H1 (cell line): ENCODE data around the gene PTPMT1. TPM values are rescaled to one million over a fixed set of nuclear protein-coding genes. Genes with fewer than 3 reads are reported as not detected.
A peak's percentile ranks its signal among the peaks of the same experiment; 100 is the strongest.

Experiments
- CTCF ChIA-PET: fragments of 300-600 bp; sonication (Branson Sonifier 250); formaldehyde crosslinking; loops from one replicate; lab custom pipeline; 2021; ENCODE audit not compliant: partially characterized antibody; lab: Charles Lee
- POLR2A ChIA-PET: fragments of 300-600 bp; sonication (Branson Sonifier 250); formaldehyde crosslinking; loops from one replicate; lab custom pipeline; 2021; ENCODE audit warnings: inconsistent platforms; ENCODE audit not compliant: partially characterized antibody; lab: Charles Lee
- DNase-seq, 2 experiments: peaks; one replicate each; pipeline versions ENCODE4 v3.0.0 to v3.0.0-alpha.2; 2010 to 2022; ENCODE audit warnings: low spot score in 2 of 2, low read depth in 1 of 2, mixed read lengths in 1 of 2
- FAIRE-seq: peaks from 2 replicates; lab custom pipeline; 2011; peaks lifted over from hg19 to GRCh38; lab: Jason Lieb, UNC
- H2AFZ ChIP-seq: 2 replicates; pipeline ENCODE4 v1.8.1; 2012; ENCODE audit warnings: low read length, inconsistent platforms
- H2AK5ac ChIP-seq: 2 replicates; pipeline ENCODE4 v1.6.1; 2013; ENCODE audit warnings: low read depth, low read length
- H2BK120ac ChIP-seq: replicated peaks from 2 replicates; pipeline ENCODE3; 2013; ENCODE audit warnings: low read depth, low read length, inconsistent platforms
- H2BK12ac ChIP-seq: 2 replicates; pipeline ENCODE4 v1.6.1; 2013; ENCODE audit warnings: low read depth, low read length
- H2BK15ac ChIP-seq: 2 replicates; pipeline ENCODE4 v1.6.1; 2013; ENCODE audit warnings: low read length
- H2BK20ac ChIP-seq: 2 replicates; pipeline ENCODE4 v1.6.1; 2013; ENCODE audit warnings: low read length
- H2BK5ac ChIP-seq: 2 replicates; pipeline ENCODE4 v1.6.1; 2013; ENCODE audit warnings: low read depth, low read length
- H3K14ac ChIP-seq: 2 replicates; pipeline ENCODE4 v1.6.1; 2013; ENCODE audit warnings: inconsistent platforms; ENCODE audit not compliant: insufficient read length
- H3K18ac ChIP-seq: 2 replicates; pipeline ENCODE4 v1.6.1; 2013; ENCODE audit warnings: low read length; ENCODE audit errors: extremely low read depth
- H3K23ac ChIP-seq: 2 replicates; pipeline ENCODE4 v1.6.1; 2013; ENCODE audit warnings: inconsistent platforms; ENCODE audit not compliant: insufficient read length
- H3K23me2 ChIP-seq: 2 replicates; pipeline ENCODE4 v1.6.1; 2013; ENCODE audit warnings: low read depth, low read length
- H3K27ac ChIP-seq: 2 replicates; pipeline ENCODE4 v1.6.1; 2011; ENCODE audit warnings: low read depth, low read length, inconsistent platforms
- H3K27me3 ChIP-seq, 4 experiments: replicated peaks in 1 of 4; 1 replicate in 1 of 4; 2 replicates in 3 of 4; pipeline versions ENCODE4 v1.6.1 to v1.8.1; 2011 to 2013; ENCODE audit warnings: low read length in 3 of 4, mild to moderate bottlenecking in 3 of 4, inconsistent platforms in 2 of 4, mixed read lengths in 2 of 4, moderate library complexity in 1 of 4; ENCODE audit not compliant: control insufficient read depth in 3 of 4, insufficient read depth in 3 of 4; ENCODE audit errors: extremely low read depth in 1 of 4
- H3K36me3 ChIP-seq, 4 experiments: 2 replicates each; pipeline versions ENCODE4 v1.6.1 to v1.8.1; 2011 to 2013; ENCODE audit warnings: mild to moderate bottlenecking in 4 of 4, low read length in 3 of 4, moderate library complexity in 2 of 4, control low read depth in 1 of 4, inconsistent platforms in 1 of 4; ENCODE audit not compliant: insufficient read depth in 4 of 4, control insufficient read depth in 2 of 4
- H3K4ac ChIP-seq: replicated peaks from 2 replicates; pipeline ENCODE3; 2013; ENCODE audit warnings: low read length, low read depth, mixed read lengths, inconsistent platforms; ENCODE audit not compliant: insufficient read length
- H3K4me1 ChIP-seq, 4 experiments: replicated peaks in 1 of 4; 1 replicate in 1 of 4; 2 replicates in 3 of 4; pipeline versions ENCODE4 v1.6.1 to v1.8.1; 2011 to 2013; ENCODE audit warnings: low read length in 3 of 4, inconsistent platforms in 2 of 4, mixed read lengths in 1 of 4; ENCODE audit not compliant: insufficient read depth in 4 of 4, control insufficient read depth in 3 of 4
- H3K4me2 ChIP-seq, 2 experiments: 2 replicates each; pipeline versions ENCODE4 v1.6.1 to v1.8.1; 2011 to 2013; ENCODE audit warnings: low read depth in 2 of 2, low read length in 2 of 2, control low read depth in 1 of 2, inconsistent platforms in 1 of 2, mild to moderate bottlenecking in 1 of 2; ENCODE audit not compliant: insufficient read depth in 1 of 2
- H3K4me3 ChIP-seq, 4 experiments: fragments of 200-600, 300-600 bp in 1 of 4; sonication (generic), shearing (Covaris generic), sonication (Bioruptor Twin) in 1 of 4; 2 replicates each; pipeline versions ENCODE4 v1.5.1 to v1.8.1; 2011 to 2016; ENCODE audit warnings: low read length in 4 of 4, low read depth in 3 of 4, control low read depth in 2 of 4, inconsistent platforms in 2 of 4, mild to moderate bottlenecking in 2 of 4, mixed read lengths in 1 of 4, moderate library complexity in 1 of 4; ENCODE audit not compliant: insufficient read depth in 2 of 4; ENCODE audit errors: extremely low read depth in 1 of 4
- H3K56ac ChIP-seq: replicated peaks from 2 replicates; pipeline ENCODE3; 2013; ENCODE audit warnings: low read depth, mild to moderate bottlenecking, mixed read lengths, low read length, inconsistent platforms; ENCODE audit not compliant: insufficient read length
- H3K79me1 ChIP-seq: 2 replicates; pipeline ENCODE4 v1.6.1; 2013; ENCODE audit warnings: low read depth, low read length, control low read depth
- H3K79me2 ChIP-seq, 2 experiments: 2 replicates each; pipeline versions ENCODE4 v1.6.1 to v1.8.1; 2012 to 2013; ENCODE audit warnings: low read length in 2 of 2, mild to moderate bottlenecking in 2 of 2, inconsistent platforms in 1 of 2; ENCODE audit not compliant: insufficient read depth in 2 of 2, control insufficient read depth in 1 of 2
- H3K9ac ChIP-seq, 4 experiments: replicated peaks in 1 of 4; 1 replicate in 1 of 4; 2 replicates in 3 of 4; pipeline versions ENCODE4 v1.6.1 to v1.8.1; 2011 to 2013; ENCODE audit warnings: low read depth in 3 of 4, low read length in 3 of 4, control low read depth in 2 of 4, mild to moderate bottlenecking in 2 of 4, moderate library complexity in 2 of 4, inconsistent platforms in 1 of 4; ENCODE audit errors: extremely low read depth in 1 of 4
- H3K9me3 ChIP-seq, 2 experiments: 2 replicates each; pipeline versions ENCODE4 v1.6.1 to v1.8.1; 2012 to 2013; ENCODE audit warnings: mild to moderate bottlenecking in 2 of 2, moderate library complexity in 2 of 2, control low read depth in 1 of 2, inconsistent platforms in 1 of 2, low read depth in 1 of 2, low read length in 1 of 2, mixed read lengths in 1 of 2; ENCODE audit not compliant: insufficient read depth in 2 of 2
- H4K20me1 ChIP-seq, 2 experiments: replicated peaks in 1 of 2; 2 replicates each; pipeline versions ENCODE3 to v1.8.1; 2011 to 2013; ENCODE audit warnings: inconsistent platforms in 2 of 2, low read length in 2 of 2, mild to moderate bottlenecking in 1 of 2; ENCODE audit not compliant: insufficient read depth in 2 of 2, control insufficient read depth in 1 of 2
- H4K5ac ChIP-seq: 2 replicates; pipeline ENCODE4 v1.6.1; 2013; ENCODE audit warnings: low read length, low read depth, mixed read lengths, inconsistent platforms; ENCODE audit not compliant: insufficient read length
- H4K8ac ChIP-seq: 2 replicates; pipeline ENCODE4 v1.8.0; 2013; ENCODE audit warnings: mild to moderate bottlenecking, moderate library complexity, low read length, inconsistent platforms; ENCODE audit not compliant: insufficient read depth; ENCODE audit errors: extremely low read depth
- H4K91ac ChIP-seq: replicated peaks from 2 replicates; pipeline ENCODE3; 2013; ENCODE audit warnings: low read length, mixed read lengths, inconsistent platforms; ENCODE audit not compliant: insufficient read length
- BRCA1 ChIP-seq: IDR thresholded peaks from 2 replicates; pipeline ENCODE4 v1.6.1; 2012; ENCODE audit warnings: low read depth, low read length, improper control_type of control experiment
- KDM4A ChIP-seq: IDR thresholded peaks from one replicate; pipeline ENCODE4 v1.7.1; 2012; ENCODE audit warnings: low read depth, mild to moderate bottlenecking, moderate library complexity, low read length, inconsistent platforms; ENCODE audit not compliant: severe bottlenecking
- RNF2 ChIP-seq: fragments of 200-900, 300-1000 bp; sonication (generic); IDR thresholded peaks from 2 replicates; pipeline ENCODE4 v1.7.1; 2016; ENCODE audit warnings: borderline replicate concordance, low read depth, mild to moderate bottlenecking, antibody characterized with exemption, low read length; ENCODE audit not compliant: poor library complexity, severe bottlenecking; ENCODE audit errors: missing control alignments
- SP1 ChIP-seq: IDR thresholded peaks from 2 replicates; pipeline ENCODE4 v1.6.1; 2011; ENCODE audit warnings: low read depth, low read length
- SRF ChIP-seq: IDR thresholded peaks from 2 replicates; pipeline ENCODE4 v1.6.1; 2011; ENCODE audit warnings: mild to moderate bottlenecking, low read depth, low read length, moderate library complexity
- TAF1 ChIP-seq: IDR thresholded peaks from 2 replicates; pipeline ENCODE4 v1.6.1; 2011; ENCODE audit warnings: mild to moderate bottlenecking, low read depth, low read length
- WGBS, 2 experiments: shearing (Covaris generic) in 1 of 2; methylation state at CpG; one replicate each; pipeline versions ENCODE4 v1.1.6 to v1.1.7; 2013 to 2015; ENCODE audit warnings: low lambda C conversion rate in 2 of 2, mixed read lengths in 2 of 2, inconsistent platforms in 1 of 2, low coverage in 1 of 2, missing lambda C conversion rate in 1 of 2; ENCODE audit not compliant: insufficient replicate concordance in 2 of 2, insufficient coverage in 1 of 2, insufficient read length in 1 of 2; ENCODE audit errors: extremely low coverage in 1 of 2, missing lambda C conversion rate in 1 of 2; 5-methylcytosine and 5-hydroxymethylcytosine counted together
- long read RNA-seq, 2 experiments: library from RNA in 1 of 2; library from capped mRNA in 1 of 2; stranded (forward); transcript quantifications; one replicate each; pipeline ENCODE4 v2.0.0, GENCODE V29; 2021; ENCODE audit warnings: inconsistent platforms in 1 of 2
- polyA minus RNA-seq, 3 experiments: library from RNA; depleted of rRNA, polyadenylated mRNA; stranded (reverse); fragments of >200 nt; gene quantifications; 1 replicate in 2 of 3; 2 replicates in 1 of 3; pipeline ENCODE4 v1.2.3, GENCODE V29; 2011
- polyA plus RNA-seq, 7 experiments: library from polyadenylated mRNA; depleted of rRNA in 3 of 7; stranded (reverse) in 5 of 7; unstranded in 2 of 7; fragments of >200 nt in 5 of 7; fragments of 200-250 nt in 2 of 7; gene quantifications; 1 replicate in 5 of 7; 2 replicates in 1 of 7; 4 replicates in 1 of 7; pipeline versions ENCODE4 v1.2.1 to v1.2.3, GENCODE V29; 2011 to 2013; ENCODE audit warnings: missing spikeins in 2 of 7, mixed read lengths in 2 of 7
- total RNA-seq: library from RNA; stranded (reverse); fragmentation: NEBNext Ultra II Directional; extraction: Animal tissue kit (Norgen Biotek cat#: 25700); gene quantifications from 2 replicates; pipeline ENCODE4 v1.2.1, GENCODE V29; 2021

The PTPMT1 gene
- total RNA-seq (44.8 and 48.4 TPM in 2 replicates), polyA plus RNA-seq (2011; rRNA removed) (105 TPM in 2 replicates), polyA minus RNA-seq (2011; rRNA and poly(A)+ RNA removed) (30.8 TPM in 2 replicates)
- 108 TPM for polyA plus RNA-seq (2011; cell fraction: cytosol; rRNA removed)
- polyA plus RNA-seq (2011; cell fraction: nucleus; rRNA removed) = 64.6 TPM
- polyA plus RNA-seq (2012, experiment 1 of 2) = 52.6 to 82.7 TPM (median 70.7 TPM) in 4 replicates
- polyA plus RNA-seq (2012, experiment 2 of 2) = 54.0 TPM
- polyA plus RNA-seq (2013, experiment 1 of 2) = 58.8 TPM
- 68.4 TPM for polyA plus RNA-seq (2013, experiment 2 of 2)
- 26.8 TPM for polyA minus RNA-seq (2011; cell fraction: cytosol; rRNA and poly(A)+ RNA removed)
- 32.4 TPM for polyA minus RNA-seq (2011; cell fraction: nucleus; rRNA and poly(A)+ RNA removed)
- long read RNA-seq, experiment 1, transcript PTPMT1-203 (2 exons, 1,014 nt) = minor isoform, 6 of 45 reads
- long read RNA-seq, experiment 1, transcript PTPMT1-202 (4 exons, 768 nt) = major isoform, 21 of 45 reads
- long read RNA-seq, experiment 1, transcript PTPMT1-201 (3 exons, 928 nt) = minor isoform, 5 of 45 reads
- long read RNA-seq, experiment 1, transcript PTPMT1-205 (3 exons, 1,611 nt) = minor isoform, 7 of 45 reads
- long read RNA-seq, experiment 1, partial matches to known transcripts = 5 of 45 reads
- long read RNA-seq, experiment 1, other reads (novel, unspliced or antisense) = 1 of 45 reads
- long read RNA-seq, experiment 2, transcript PTPMT1-205 (3 exons, 1,611 nt) = major isoform, 10 of 16 reads
- long read RNA-seq, experiment 2, partial matches to known transcripts = 1 of 16 reads
- long read RNA-seq, experiment 2, other reads (novel, unspliced or antisense) = 3 of 16 reads

- Histone ChIP-seq H4K20me1 (peaks cover 0 to 4% of the 10 kb centered on the region in 2 experiments), H3K79me2 (peaks cover 0 to 13% of the 10 kb centered on the region in 2 experiments; a peak in 2 of 4 replicates), H3K56ac (peak within 1 kb of the TSS; percentile 40), H2AK5ac (no peak within 1 kb of the TSS), H3K9ac (peak within 1 kb of the TSS; percentile 90 to 96 (median 94)), H3K27me3 (no peaks in the 10 kb centered on the region), H4K8ac (peak within 1 kb of the TSS; percentile 84), H3K4ac (no peak within 1 kb of the TSS), H3K4me3 (peak within 1 kb of the TSS; percentile 44 to 96 (median 95)), H2BK15ac (0 out of 2 replicates have a peak within 1 kb of the TSS, but pooled peaks have one; percentile 46), H3K79me1 (peaks cover 3% of the 10 kb centered on the region; the same call in 1 of the 2 replicates), H3K23me2 (peaks cover 3% of the 10 kb centered on the region; the same call in 1 of the 2 replicates), H2AFZ (peak within 1 kb of the TSS; percentile 88), H2BK5ac (peak within 1 kb of the TSS; percentile 78), H3K9me3 (no peaks in the 10 kb centered on the region), H3K14ac (no peak within 1 kb of the TSS), H3K4me2 (peak within 1 kb of the TSS; percentile 60 to 77), H2BK20ac (no peak within 1 kb of the TSS), H3K36me3 (peaks cover 0 to 8% (median 0%) of the 10 kb centered on the region in 4 experiments; a peak in 3 of 8 replicates), H3K18ac (peak within 1 kb of the TSS; percentile 97), H3K23ac (no peak within 1 kb of the TSS), H3K27ac (peak within 1 kb of the TSS; percentile 53), H2BK12ac (0 out of 2 replicates have a peak within 1 kb of the TSS, but pooled peaks have one; percentile 60), H2BK120ac (peak within 1 kb of the TSS; percentile 59), H3K4me1 (peaks cover 0 to 3% (median 1%) of the 10 kb centered on the region in 4 experiments; a peak in 1 of 7 replicates), H4K5ac (peak within 1 kb of the TSS; percentile 67), H4K91ac (peak within 1 kb of the TSS; percentile 22)
- peak in 1 of 2 experiments; percentile 86 for DNase-seq
- WGBS, 2 experiments = 2% methylated on average over 67 of the region's 86 CpGs; no CpG with 5 or more reads in 1 of the 2 experiments
- CTCF ChIA-PET = interaction anchor here (0.6 to 1.7 kb wide), 5 partner anchors 11 to 76 kb away, joined by 3 to 6 read pairs (median 5); partner anchors contain the start of gene CELF1
- POLR2A ChIA-PET = interaction anchor here (0.7 to 6.6 kb wide), 22 partner anchors 9 to 148 kb away, joined by 3 to 83 read pairs (median 5); partner anchors contain the start of genes C1QTNF4, CELF1, FAM180B and KBTBD4
- no peak for FAIRE-seq
- TF ChIP-seq BRCA1 = peak; percentile 63; the same call in 1 of the 2 replicates
- no peak for TF ChIP-seq RNF2
- peak; percentile 83 for TF ChIP-seq TAF1
- TF ChIP-seq SRF = no peak
- no peak for TF ChIP-seq KDM4A
- TF ChIP-seq SP1 = no peak
Observed at GRCh38 chr11:47565340-47566148, at the start of gene PTPMT1. Gene PTPMT1 (plus strand): TSS chr11:47565599. CDS start chr11:47565623, 24 bp downstream.
